ENCODE results near the gene HOXA11.

HOXA11 gene

GRCh38 chr7:27210441-27211083 is 25.5 kb upstream of the HOXA11 start:
- no peak overlapping the region for H3K4me3 ChIP-seq
- no peak overlapping the region for H3K9ac ChIP-seq
- H3K9me3 ChIP-seq (replicated peaks in 1 of 11): peaks cover 0 to 14% (median 1%) of the 10 kb centered on the region in 11 experiments; a peak in 7 of 22 replicates
- H4K20me1 ChIP-seq: peaks cover 0 to 16% (median 0%) of the 10 kb centered on the region in 11 experiments; a peak in 8 of 22 replicates
- no peaks in the 10 kb centered on the region for H3K36me3 ChIP-seq
- no peak overlapping the region for H3K27ac ChIP-seq
- peak overlapping the region in 6 of 11 experiments; percentile 10 to 59 (median 44); a peak in 11 of 22 replicates for H3K4me2 ChIP-seq
- peaks cover 0 to 18% (median 0%) of the 10 kb centered on the region in 10 experiments; a peak in 7 of 20 replicates for H3K4me1 ChIP-seq
- peaks cover 82 to 100% (median 97%) of the 10 kb centered on the region in 11 experiments for H3K27me3 ChIP-seq
- TF ChIP-seq Cebpa-rat (IDR thresholded peaks at IDR 0.05): no peak

GRCh38 chr7:27209933-27210440 is 25.0 kb upstream of the HOXA11 start:
- peaks cover 0 to 18% (median 0%) of the 10 kb centered on the region in 10 experiments; a peak in 7 of 20 replicates for H3K4me1 ChIP-seq
- no peak overlapping the region for H3K4me3 ChIP-seq
- no peak overlapping the region for H3K27ac ChIP-seq
- H3K4me2 ChIP-seq: peak overlapping the region in 3 of 11 experiments; percentile 37 to 54 (median 52); a peak in 6 of 22 replicates
- peaks cover 0 to 20% (median 7%) of the 10 kb centered on the region in 11 experiments; a peak in 12 of 22 replicates for H3K9me3 ChIP-seq (replicated peaks in 1 of 11)
- TF ChIP-seq Cebpa-rat (IDR thresholded peaks at IDR 0.05): no peak
- peaks cover 0 to 22% (median 5%) of the 10 kb centered on the region in 11 experiments; a peak in 12 of 22 replicates for H4K20me1 ChIP-seq
- peaks cover 88 to 100% (median 99%) of the 10 kb centered on the region in 11 experiments for H3K27me3 ChIP-seq
- H3K9ac ChIP-seq: no peak overlapping the region
- no peaks in the 10 kb centered on the region for H3K36me3 ChIP-seq

GRCh38 chr7:27208998-27209397 is 24.0 kb upstream of the HOXA11 start:
- H3K4me3 ChIP-seq: no peak overlapping the region
- no peak overlapping the region for H3K9ac ChIP-seq
- no peak overlapping the region for H3K27ac ChIP-seq
- H3K4me2 ChIP-seq: no peak overlapping the region
- H3K4me1 ChIP-seq: peaks cover 0 to 18% (median 0%) of the 10 kb centered on the region in 10 experiments; a peak in 7 of 20 replicates
- H3K27me3 ChIP-seq: peaks cover 96 to 100% (median 100%) of the 10 kb centered on the region in 11 experiments
- no peak for TF ChIP-seq Cebpa-rat (IDR thresholded peaks at IDR 0.05)
- H3K9me3 ChIP-seq (replicated peaks in 1 of 11): peaks cover 0 to 23% (median 9%) of the 10 kb centered on the region in 11 experiments; a peak in 12 of 22 replicates
- no peaks in the 10 kb centered on the region for H3K36me3 ChIP-seq
- H4K20me1 ChIP-seq: peaks cover 0 to 32% (median 14%) of the 10 kb centered on the region in 11 experiments; a peak in 13 of 22 replicates

GRCh38 chr7:27207348-27207985 is 22.4 kb upstream of the HOXA11 start:
- Histone ChIP-seq H3K9me3 (replicated peaks in 1 of 11) (peaks cover 0 to 14% (median 9%) of the 10 kb centered on the region in 11 experiments; a peak in 11 of 22 replicates), H3K4me1 (peaks cover 0 to 18% (median 0%) of the 10 kb centered on the region in 10 experiments; a peak in 7 of 20 replicates), H3K4me3 (no peak overlapping the region), H3K4me2 (peak overlapping the region in 3 of 11 experiments; percentile 31 to 64 (median 42); a peak in 4 of 22 replicates), H3K27me3 (peaks cover 96 to 100% (median 100%) of the 10 kb centered on the region in 11 experiments), H3K27ac (no peak overlapping the region), H3K36me3 (no peaks in the 10 kb centered on the region), H4K20me1 (peaks cover 0 to 42% (median 25%) of the 10 kb centered on the region in 11 experiments; a peak in 16 of 22 replicates), H3K9ac (no peak overlapping the region)
- TF ChIP-seq Cebpa-rat (IDR thresholded peaks at IDR 0.05): no peak

GRCh38 chr7:27205325-27206280 is 20.6 kb upstream of the HOXA11 start:
- Histone ChIP-seq H3K4me1 (peaks cover 8 to 33% (median 12%) of the 10 kb centered on the region in 10 experiments; a peak in 18 of 20 replicates), H4K20me1 (peaks cover 0 to 61% (median 44%) of the 10 kb centered on the region in 11 experiments; a peak in 18 of 22 replicates), H3K9me3 (replicated peaks in 1 of 11) (peaks cover 0 to 14% (median 9%) of the 10 kb centered on the region in 11 experiments; a peak in 11 of 22 replicates), H3K36me3 (no peaks in the 10 kb centered on the region), H3K9ac (no peak overlapping the region), H3K4me2 (no peak overlapping the region), H3K4me3 (no peak overlapping the region), H3K27ac (no peak overlapping the region), H3K27me3 (peaks cover 96 to 100% (median 100%) of the 10 kb centered on the region in 11 experiments)
- no peak for TF ChIP-seq Cebpa-rat (IDR thresholded peaks at IDR 0.05)

GRCh38 chr7:27204851-27205322 is 19.9 kb upstream of the HOXA11 start:
- Histone ChIP-seq H3K9me3 (replicated peaks in 1 of 11) (peaks cover 0 to 14% (median 9%) of the 10 kb centered on the region in 11 experiments; a peak in 11 of 22 replicates), H3K27me3 (peaks cover 99 to 100% (median 100%) of the 10 kb centered on the region in 11 experiments), H3K27ac (no peak overlapping the region)

GRCh38 chr7:27203964-27204594 is 19.0 kb upstream of the HOXA11 start:
- no peaks in the 10 kb centered on the region for H3K36me3 ChIP-seq
- H3K27me3 ChIP-seq: peaks cover 100% of the 10 kb centered on the region in 11 experiments
- peaks cover 0 to 14% (median 9%) of the 10 kb centered on the region in 11 experiments; a peak in 11 of 22 replicates for H3K9me3 ChIP-seq (replicated peaks in 1 of 11)
- H3K4me1 ChIP-seq: peaks cover 20 to 39% (median 25%) of the 10 kb centered on the region in 10 experiments; a peak in 19 of 20 replicates
- no peak overlapping the region for H3K27ac ChIP-seq
- TF ChIP-seq Cebpa-rat (IDR thresholded peaks at IDR 0.05): no peak
- peaks cover 0 to 76% (median 59%) of the 10 kb centered on the region in 11 experiments; a peak in 18 of 22 replicates for H4K20me1 ChIP-seq
- no peak overlapping the region for H3K9ac ChIP-seq
- no peak overlapping the region for H3K4me3 ChIP-seq
- H3K4me2 ChIP-seq: no peak overlapping the region

More at GRCh38 chr7:27204851-27205322, 19.9 kb upstream of the HOXA11 start:
- peaks cover 0 to 68% (median 51%) of the 10 kb centered on the region in 11 experiments; a peak in 18 of 22 replicates for H4K20me1 ChIP-seq
- H3K4me3 ChIP-seq: no peak overlapping the region
- H3K36me3 ChIP-seq: no peaks in the 10 kb centered on the region
- H3K9ac ChIP-seq: no peak overlapping the region
- H3K4me2 ChIP-seq: no peak overlapping the region
- peaks cover 14 to 34% (median 18%) of the 10 kb centered on the region in 10 experiments; a peak in 19 of 20 replicates for H3K4me1 ChIP-seq
- TF ChIP-seq Cebpa-rat (IDR thresholded peaks at IDR 0.05): no peak
